Astrocyte (in vitro differentiated cells and primary cell): ENCODE results near the gene CHD6. TPM values are rescaled to one million over a fixed set of nuclear protein-coding genes. Genes with fewer than 3 reads are reported as not detected.

Experiments
- DNase-seq: peaks from one replicate; pipeline ENCODE4 v3.0.0-alpha.2; 2010; ENCODE audit warnings: low read depth
- FAIRE-seq: peaks from 2 replicates; lab custom pipeline; 2011; peaks lifted over from hg19 to GRCh38; lab: Jason Lieb, UNC
- H2AFZ ChIP-seq: 2 replicates; pipeline ENCODE4 v1.6.0; 2012; ENCODE audit warnings: low read depth, low read length, inconsistent platforms
- H3K27ac ChIP-seq: 2 replicates; pipeline ENCODE4 v1.5.1; 2011; ENCODE audit warnings: low read depth, low read length, inconsistent platforms
- H3K27me3 ChIP-seq: 2 replicates; pipeline ENCODE4 v1.6.0; 2011; ENCODE audit warnings: low read length, inconsistent platforms; ENCODE audit not compliant: insufficient read depth
- H3K36me3 ChIP-seq: 2 replicates; pipeline ENCODE4 v1.5.1; 2011; ENCODE audit warnings: low read length, inconsistent platforms; ENCODE audit not compliant: insufficient read depth
- H3K4me1 ChIP-seq: 2 replicates; pipeline ENCODE4 v1.5.1; 2011; ENCODE audit warnings: low read length, inconsistent platforms; ENCODE audit not compliant: insufficient read depth
- H3K4me2 ChIP-seq: 2 replicates; pipeline ENCODE4 v1.6.0; 2012; ENCODE audit warnings: low read length, inconsistent platforms
- H3K4me3 ChIP-seq: 2 replicates; pipeline ENCODE4 v1.5.1; 2011; ENCODE audit warnings: low read depth, mild to moderate bottlenecking, low read length, inconsistent platforms; ENCODE audit not compliant: insufficient read depth
- H3K79me2 ChIP-seq: 2 replicates; pipeline ENCODE4 v1.6.0; 2012; ENCODE audit warnings: mild to moderate bottlenecking, low read length, inconsistent platforms; ENCODE audit not compliant: insufficient read depth
- H3K9ac ChIP-seq: 2 replicates; pipeline ENCODE4 v1.6.0; 2012; ENCODE audit warnings: mild to moderate bottlenecking, low read length, inconsistent platforms
- H3K9me3 ChIP-seq: 2 replicates; pipeline ENCODE4 v1.5.1; 2012; ENCODE audit warnings: low read depth, mild to moderate bottlenecking, low read length, inconsistent platforms; ENCODE audit not compliant: insufficient read depth
- H4K20me1 ChIP-seq: 2 replicates; pipeline ENCODE4 v1.6.0; 2012; ENCODE audit warnings: low read length, inconsistent platforms; ENCODE audit not compliant: insufficient read depth
- H3K27ac Mint-ChIP-seq: one replicate; pipeline ENCODE4 v1.8.0; 2021; ENCODE audit warnings: mild to moderate bottlenecking, mixed read lengths; ENCODE audit not compliant: unreplicated experiment
- H3K27me3 Mint-ChIP-seq: one replicate; pipeline ENCODE4 v1.8.0; 2021; ENCODE audit warnings: low read depth, mixed read lengths; ENCODE audit not compliant: unreplicated experiment
- H3K36me3 Mint-ChIP-seq: one replicate; pipeline ENCODE4 v1.8.0; 2021; ENCODE audit warnings: low read depth, mixed read lengths; ENCODE audit not compliant: unreplicated experiment
- H3K4me1 Mint-ChIP-seq: one replicate; pipeline ENCODE4 v1.8.0; 2021; ENCODE audit warnings: low read depth, mixed read lengths; ENCODE audit not compliant: unreplicated experiment
- H3K4me3 Mint-ChIP-seq: one replicate; pipeline ENCODE4 v1.8.0; 2021; ENCODE audit warnings: mild to moderate bottlenecking, moderate library complexity, mixed read lengths; ENCODE audit not compliant: unreplicated experiment
- H3K9me3 Mint-ChIP-seq: one replicate; pipeline ENCODE4 v1.8.0; 2021; ENCODE audit warnings: mild to moderate bottlenecking, mixed read lengths; ENCODE audit not compliant: unreplicated experiment
- CTCF ChIP-seq: IDR thresholded peaks from 2 replicates; pipeline ENCODE4 v1.5.1; 2011; ENCODE audit warnings: low read depth, mild to moderate bottlenecking, inconsistent platforms, low read length, moderate library complexity; ENCODE audit not compliant: insufficient read depth
- EZH2 ChIP-seq: IDR thresholded peaks from 2 replicates; pipeline ENCODE4 v1.6.1; 2012; ENCODE audit warnings: mild to moderate bottlenecking, low read length, inconsistent platforms; ENCODE audit not compliant: insufficient read depth
- total RNA-seq: library from RNA; stranded (reverse); gene quantifications from 2 replicates; pipeline ENCODE4 v1.2.1, GENCODE V29; 2021

The CHD6 gene
- total RNA-seq, 1 donor from 2014 or later = 44.7 TPM

GRCh38 chr20:41627611-41628244 is 9.6 kb upstream of the CHD6 start:
- H3K9me3 ChIP-seq = no peaks in the 10 kb centered on the region
- no peaks in the 10 kb centered on the region for H3K4me1 ChIP-seq
- no peak overlapping the region for H3K27ac ChIP-seq
- peaks cover under 1% of the 10 kb centered on the region for H3K27me3 Mint-ChIP-seq
- no peak for DNase-seq
- no peaks in the 10 kb centered on the region for H3K27me3 ChIP-seq
- no peak for FAIRE-seq
- no peaks in the 10 kb centered on the region for H3K9me3 Mint-ChIP-seq
- no peak overlapping the region for H3K9ac ChIP-seq
- no peak overlapping the region for H3K4me3 ChIP-seq
- no peak overlapping the region for H2AFZ ChIP-seq
- no peaks in the 10 kb centered on the region for H3K36me3 ChIP-seq
- peaks cover 3% of the 10 kb centered on the region for H3K4me1 Mint-ChIP-seq
- H3K79me2 ChIP-seq = no peaks in the 10 kb centered on the region
- H3K27ac Mint-ChIP-seq = no peak overlapping the region
- no peak overlapping the region for H3K4me2 ChIP-seq
- TF ChIP-seq EZH2 (no peak), CTCF (no peak)
- H3K4me3 Mint-ChIP-seq = no peak overlapping the region
- no peaks in the 10 kb centered on the region for H3K36me3 Mint-ChIP-seq
- no peaks in the 10 kb centered on the region for H4K20me1 ChIP-seq

GRCh38 chr20:41627001-41627495 is 8.9 kb upstream of the CHD6 start:
- H3K79me2 ChIP-seq = no peaks in the 10 kb centered on the region
- Mint-ChIP-seq H3K36me3 (no peaks in the 10 kb centered on the region), H3K27me3 (peaks cover 5% of the 10 kb centered on the region), H3K27ac (no peak overlapping the region), H3K4me1 (peaks cover 2% of the 10 kb centered on the region), H3K9me3 (no peaks in the 10 kb centered on the region), H3K4me3 (no peak overlapping the region)
- H3K36me3 ChIP-seq = no peaks in the 10 kb centered on the region
- no peaks in the 10 kb centered on the region for H3K27me3 ChIP-seq
- FAIRE-seq = no peak
- H3K4me2 ChIP-seq = no peak overlapping the region
- H3K27ac ChIP-seq = no peak overlapping the region
- H3K4me1 ChIP-seq = no peaks in the 10 kb centered on the region
- no peaks in the 10 kb centered on the region for H3K9me3 ChIP-seq
- DNase-seq = no peak
- H2AFZ ChIP-seq = no peak overlapping the region
- no peak overlapping the region for H3K4me3 ChIP-seq
- no peak overlapping the region for H3K9ac ChIP-seq
- TF ChIP-seq EZH2 (no peak), CTCF (no peak)
- H4K20me1 ChIP-seq = no peaks in the 10 kb centered on the region
